HG02588 (cell line): Measurements from ENCODE around the gene ABI3BP.

Experiments used
- ATAC-seq: cut with Tn5 transposase; IDR thresholded peaks from one replicate; pipeline ENCODE4 v1.9.1; 2021; ENCODE audit warnings: mild to moderate bottlenecking, moderate library complexity; ENCODE audit not compliant: unreplicated experiment

Gene ABI3BP

DNA sequence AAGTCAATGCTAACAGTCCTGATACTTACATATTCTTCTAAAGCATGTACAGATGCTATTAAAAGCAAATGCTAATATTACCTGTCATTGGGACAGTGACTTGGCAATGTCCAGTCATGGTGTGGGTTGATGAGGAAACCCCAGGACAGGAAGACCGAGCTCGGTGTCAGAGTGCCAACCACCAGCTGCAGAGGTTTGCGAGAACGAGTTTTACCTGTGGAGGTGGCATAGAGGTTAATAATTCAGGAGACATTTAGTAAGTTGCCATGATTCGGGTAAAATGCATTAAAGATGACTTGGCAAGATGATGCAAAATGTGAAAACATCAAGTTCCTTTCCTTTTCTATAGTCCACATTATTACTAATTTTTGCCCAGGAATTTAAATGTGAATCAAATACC, 94.5 kb downstream of the ABI3BP start:
- ATAC-seq = no peak

DNA sequence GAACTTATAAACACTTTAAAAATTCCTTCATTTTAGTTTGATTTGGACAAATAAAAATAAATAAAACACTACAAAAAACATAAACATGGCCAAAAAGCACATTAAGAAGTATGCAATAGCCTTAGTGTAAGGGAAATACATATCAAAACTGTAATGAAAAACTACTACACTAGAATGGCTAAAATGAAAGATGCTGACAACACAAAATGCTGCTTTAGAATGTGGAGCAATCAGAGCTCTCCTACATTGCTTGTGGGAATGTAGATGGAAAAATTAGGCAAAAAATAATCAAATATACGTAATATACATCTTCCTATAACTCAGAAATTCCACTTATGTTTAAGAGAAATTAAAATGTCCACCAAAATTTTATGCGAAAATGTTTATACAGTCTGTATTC, 96.2 kb downstream of the ABI3BP start:
- ATAC-seq = no peak

GRCh38 chr3:100893590-100893989, 99.6 kb downstream of the ABI3BP start:
- no peak for ATAC-seq

DNA sequence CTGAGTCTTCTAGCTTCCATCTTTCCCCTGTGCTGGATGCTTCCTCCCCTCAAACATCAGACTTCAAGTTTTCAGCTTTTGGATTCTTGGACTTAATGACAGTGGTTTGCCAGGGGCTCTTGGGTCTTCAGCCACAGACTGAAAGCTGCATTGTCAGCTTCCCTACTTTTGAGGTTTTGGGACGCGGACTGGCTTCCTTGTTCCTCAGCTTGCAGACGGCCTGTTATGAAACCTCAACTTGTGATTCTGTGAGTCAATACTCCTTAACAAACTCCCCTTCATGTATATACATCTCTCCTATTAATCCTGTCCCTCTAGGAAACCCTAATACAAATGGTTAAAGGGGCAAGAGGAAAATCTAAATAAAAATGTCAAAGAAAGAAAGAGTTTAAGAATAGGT, 100.1 kb downstream of the ABI3BP start:
- ATAC-seq = no peak

DNA sequence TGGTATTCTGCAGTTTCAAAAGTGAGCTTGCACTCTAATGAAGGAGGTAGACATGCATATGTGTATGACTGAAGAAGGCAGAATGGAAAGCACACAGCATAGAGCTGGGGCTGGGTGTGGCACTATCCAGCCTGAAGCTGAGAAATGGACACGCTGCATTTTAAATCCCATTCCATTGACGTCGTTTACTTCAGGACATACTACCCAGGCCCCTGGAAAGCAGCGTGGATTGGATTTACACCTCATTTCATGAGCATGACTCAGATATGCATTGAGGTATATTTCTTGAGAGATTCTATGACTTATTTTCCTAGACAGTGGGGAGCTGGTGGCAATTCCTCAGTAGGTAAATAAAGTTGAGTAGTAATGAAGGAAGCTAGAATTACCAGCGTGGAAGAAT, 101.4 kb downstream of the ABI3BP start:
- no peak for ATAC-seq

DNA sequence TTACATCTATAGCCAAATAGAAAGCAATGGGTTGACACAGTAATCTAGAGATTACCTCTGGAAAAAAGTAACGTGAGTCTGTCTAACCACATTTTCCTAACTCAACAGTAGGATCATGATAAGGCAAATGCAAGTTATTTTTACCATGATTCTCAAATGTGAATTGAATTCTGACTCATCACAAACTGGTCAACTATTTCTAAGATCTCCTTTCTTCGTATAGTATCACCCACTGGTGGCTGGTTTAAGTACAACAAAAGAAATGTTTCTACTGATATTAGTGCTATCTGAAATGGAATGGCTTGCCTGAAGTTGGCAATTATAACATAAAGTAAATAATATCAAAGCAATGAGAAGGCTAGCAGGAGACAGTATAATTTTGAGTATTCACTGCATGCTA, 102.2 kb downstream of the ABI3BP start:
- ATAC-seq = no peak

DNA sequence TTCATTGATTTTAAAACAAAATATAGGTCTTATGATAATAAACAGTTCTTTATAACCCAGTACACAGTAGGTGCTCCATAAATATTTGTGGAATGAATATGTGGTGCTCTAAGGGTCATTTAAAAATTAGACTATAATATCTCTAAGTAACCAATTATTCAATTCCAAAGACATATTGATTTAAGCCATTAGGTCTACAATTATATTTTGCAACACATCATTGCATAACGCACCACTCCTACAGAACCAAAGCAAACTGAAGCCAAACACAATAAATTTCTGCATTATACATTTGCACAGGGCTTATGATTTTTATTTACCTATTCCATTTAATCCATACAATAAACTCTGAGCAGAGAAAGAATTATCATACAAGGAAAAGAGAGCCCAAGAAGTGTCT, 104.3 kb downstream of the ABI3BP start:
- ATAC-seq = no peak

- no peak for ATAC-seq
These were observed 110.6 kb downstream of the ABI3BP start for GRCh38 chr3:100882571-100882984.

- ATAC-seq = no peak
These were observed 112.4 kb downstream of the ABI3BP start for GRCh38 chr3:100880845-100881244.

DNA sequence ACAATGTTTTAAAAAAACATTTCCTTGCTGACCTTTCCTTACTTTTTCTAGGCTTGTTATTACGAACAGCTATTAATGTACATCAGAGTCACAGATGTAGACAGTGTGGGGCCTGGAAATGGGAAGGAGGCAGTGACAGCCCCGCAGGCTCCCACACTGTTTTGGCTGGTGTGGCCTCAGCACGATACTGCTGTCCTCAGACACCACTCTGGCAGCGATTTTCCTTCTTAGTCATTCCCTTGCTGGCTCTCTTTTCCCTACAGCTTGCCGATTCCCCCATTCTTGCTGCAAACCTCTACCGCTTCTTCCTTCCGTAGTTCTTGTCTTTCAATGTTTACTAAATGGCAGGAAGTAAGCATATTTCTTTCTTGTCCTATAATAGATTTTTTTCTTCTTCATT, 113.1 kb downstream of the ABI3BP start:
- no peak for ATAC-seq

GRCh38 chr3:100879195-100879810, 113.9 kb downstream of the ABI3BP start:
- no peak for ATAC-seq

- ATAC-seq = no peak
These were observed 115.9 kb downstream of the ABI3BP start for GRCh38 chr3:100877286-100877685.

DNA sequence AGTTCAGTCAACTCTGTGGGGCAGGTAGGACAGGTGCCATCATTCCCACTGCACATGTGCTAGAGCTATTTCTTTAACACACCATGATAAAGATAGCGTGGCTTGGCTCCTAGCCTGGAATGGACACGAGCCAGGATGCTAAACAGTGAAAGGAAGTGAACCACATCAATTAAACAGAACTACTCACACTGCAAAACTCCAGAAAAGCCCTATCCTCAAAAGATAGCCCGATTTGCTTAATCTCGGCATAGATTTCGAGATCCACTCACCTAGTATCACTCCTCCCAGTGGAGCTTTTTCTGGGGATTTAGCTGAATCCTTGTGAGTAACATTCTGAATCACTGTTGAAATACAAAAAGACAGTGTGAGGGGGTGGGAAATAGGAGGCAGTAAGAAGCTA, 118.0 kb downstream of the ABI3BP start:
- ATAC-seq = no peak

DNA sequence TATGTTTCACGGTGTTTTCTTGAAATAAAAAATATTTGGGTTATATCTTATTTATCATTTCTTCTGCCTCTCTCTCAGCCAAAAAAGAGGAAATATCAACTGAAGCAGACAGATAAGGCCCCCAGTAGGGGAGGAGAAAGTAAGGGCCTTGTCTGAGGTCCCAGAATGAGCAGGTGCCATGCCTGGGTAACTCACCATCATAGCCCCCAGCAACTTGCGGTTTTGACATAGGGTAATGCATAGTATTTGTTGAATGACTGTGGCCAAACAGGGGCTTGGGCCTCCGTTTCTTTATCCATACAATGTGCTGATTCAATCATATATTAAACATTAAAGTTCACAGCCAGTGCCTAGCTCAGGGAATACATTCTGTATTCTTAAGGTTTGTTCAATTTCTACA, 119.6 kb downstream of the ABI3BP start:
- no peak for ATAC-seq

DNA sequence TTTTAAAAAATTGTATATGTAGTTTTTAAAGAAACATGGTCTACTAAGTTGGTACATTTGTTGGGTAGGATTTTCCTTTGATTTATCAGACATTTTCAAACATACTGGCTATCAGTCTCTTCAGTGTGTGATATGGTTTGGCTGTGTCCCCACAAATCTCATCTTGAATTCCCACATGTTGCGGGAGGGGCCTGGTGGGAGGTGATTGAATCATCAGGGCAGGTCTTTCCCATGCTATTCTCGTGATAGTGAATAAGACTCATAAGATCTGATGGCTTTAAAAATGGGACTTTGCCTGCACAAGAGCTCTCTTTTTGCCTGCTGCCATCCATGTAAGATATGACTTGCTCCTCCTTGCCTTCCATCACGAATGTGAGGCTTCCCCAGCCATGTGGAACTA, 121.9 kb downstream of the ABI3BP start:
- no peak for ATAC-seq

- no peak for ATAC-seq
These were observed 123.4 kb downstream of the ABI3BP start for GRCh38 chr3:100869787-100870186.

- ATAC-seq = no peak
These were observed 124.3 kb downstream of the ABI3BP start for GRCh38 chr3:100868894-100869293.

DNA sequence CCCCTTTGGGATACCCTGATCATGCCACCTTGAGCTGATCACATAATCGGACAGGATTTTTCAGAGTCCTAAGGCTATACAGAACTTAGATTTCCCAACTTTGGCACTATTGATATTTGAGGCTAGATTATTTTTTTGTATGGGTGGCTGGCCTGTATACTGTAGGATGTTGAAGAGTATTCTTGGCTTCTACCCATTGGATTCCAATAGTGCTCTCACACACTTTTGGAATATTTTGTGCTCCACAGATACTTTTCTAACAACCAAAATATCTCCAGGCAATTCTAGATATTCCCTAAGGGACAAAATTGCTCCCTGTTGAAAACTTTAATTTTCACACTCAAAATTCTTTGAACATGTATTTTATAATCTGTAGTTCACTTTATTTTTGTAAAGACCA, 125.1 kb downstream of the ABI3BP start:
- no peak for ATAC-seq

GRCh38 chr3:100865442-100865841, 127.8 kb downstream of the ABI3BP start:
- ATAC-seq = no peak

- no peak for ATAC-seq
These were observed 128.6 kb downstream of the ABI3BP start for GRCh38 chr3:100864471-100865250.

DNA sequence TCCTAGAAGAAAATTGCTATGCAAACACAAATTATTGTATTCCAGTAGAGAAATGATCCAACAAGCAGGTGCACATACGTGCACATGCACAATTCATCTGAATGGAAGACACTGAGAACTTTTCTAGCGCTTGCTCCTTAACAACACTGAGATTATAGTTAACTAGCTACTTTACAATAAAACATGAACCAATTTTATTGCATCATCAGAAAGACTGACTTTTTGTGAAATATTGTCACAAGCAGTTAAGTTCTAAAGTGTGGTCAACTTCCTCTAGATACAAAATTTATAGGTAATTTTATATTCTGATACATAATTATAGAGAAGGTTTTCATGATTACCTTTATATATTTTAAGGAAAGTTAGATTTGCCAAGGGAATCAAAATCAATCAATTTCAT, 135.4 kb downstream of the ABI3BP start:
- no peak for ATAC-seq

DNA sequence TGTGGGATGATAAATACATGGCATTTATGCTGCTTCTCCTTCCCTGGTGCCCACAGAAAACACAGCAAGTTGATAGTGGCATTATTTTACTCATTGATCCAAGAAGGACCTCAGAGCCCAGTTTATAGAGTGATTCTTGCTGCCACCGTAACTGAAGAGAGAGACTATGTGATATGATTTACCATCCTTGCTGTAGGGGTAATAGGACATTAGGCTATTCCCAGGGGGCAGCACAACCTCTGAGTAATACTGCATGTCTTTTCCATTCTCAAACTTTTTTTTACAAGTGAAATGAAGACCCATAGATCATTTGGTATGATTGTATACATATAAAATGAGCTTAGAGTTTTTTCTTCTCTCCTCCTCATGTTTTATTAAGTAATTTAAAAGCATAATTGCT, 136.4 kb downstream of the ABI3BP start:
- no peak for ATAC-seq

DNA sequence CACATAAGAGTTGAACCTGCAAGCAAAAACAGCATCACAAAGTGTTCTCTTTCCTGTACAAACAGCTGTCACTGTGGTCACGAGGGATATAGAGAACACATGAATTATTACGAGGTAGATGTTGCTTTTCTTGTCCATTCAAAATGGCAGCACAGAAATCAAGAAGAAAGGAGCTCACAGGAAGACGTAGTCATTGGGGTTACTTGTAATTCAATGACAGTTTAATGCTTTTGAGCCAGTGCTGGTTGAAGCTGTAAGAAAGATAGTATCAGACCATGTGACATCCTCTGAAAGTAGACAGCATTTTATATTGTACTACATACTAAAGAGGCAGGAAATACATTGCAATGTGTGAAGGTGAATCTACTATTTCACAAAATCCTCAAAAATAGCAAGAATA, 140.4 kb downstream of the ABI3BP start:
- ATAC-seq = no peak
